GM23338 (cell line): ENCODE data around the gene ELP2. TPM values are rescaled to one million over a fixed set of nuclear protein-coding genes. Genes with fewer than 3 reads are reported as not detected.
A peak's percentile ranks its signal among the peaks of the same experiment; 100 is the strongest.

Source experiments
- ATAC-seq: fragments of 200-7000 bp; cut with Tn5 transposase; 3 replicates; pipeline ENCODE4 v1.9.1; 2020
- DNase-seq: peaks from one replicate; pipeline ENCODE4 v3.0.0-alpha.2; 2015; ENCODE audit warnings: low spot score
- H2AFZ ChIP-seq: fragments of 200-600 bp; sonication (generic); 2 replicates; pipeline ENCODE4 v1.8.0; 2016; ENCODE audit warnings: antibody characterized with exemption, mild to moderate bottlenecking, moderate library complexity
- H3F3A ChIP-seq: fragments of 200-600 bp; sonication (generic); replicated peaks from 2 replicates; pipeline ENCODE4 v1.8.0; 2017; ENCODE audit warnings: antibody characterized with exemption, mixed run types, low read depth
- H3K27ac ChIP-seq: fragments of 200-600 bp; sonication (generic); 2 replicates; pipeline ENCODE4 v1.6.1; 2016; ENCODE audit warnings: low read depth
- H3K27me3 ChIP-seq: fragments of 200-600 bp; sonication (generic); 2 replicates; pipeline ENCODE4 v1.8.0; 2016; ENCODE audit warnings: mild to moderate bottlenecking, mixed run types, moderate library complexity; ENCODE audit not compliant: insufficient read depth
- H3K36me3 ChIP-seq: fragments of 200-600 bp; sonication (generic); 2 replicates; pipeline ENCODE4 v1.8.0; 2016; ENCODE audit warnings: mild to moderate bottlenecking; ENCODE audit not compliant: insufficient read depth
- H3K4me1 ChIP-seq: fragments of 200-600 bp; sonication (generic); 2 replicates; pipeline ENCODE4 v1.8.0; 2016; ENCODE audit warnings: mild to moderate bottlenecking, moderate library complexity; ENCODE audit not compliant: insufficient read depth
- H3K4me2 ChIP-seq: fragments of 200-600 bp; sonication (generic); 2 replicates; pipeline ENCODE4 v1.7.1; 2017; ENCODE audit warnings: mixed run types
- H3K4me3 ChIP-seq: fragments of 200-600 bp; sonication (generic); 2 replicates; pipeline ENCODE4 v1.6.1; 2016; ENCODE audit warnings: mixed run types
- H3K79me2 ChIP-seq: fragments of 200-600 bp; sonication (generic); replicated peaks from 2 replicates; pipeline ENCODE4 v1.8.0; 2017; ENCODE audit warnings: mild to moderate bottlenecking; ENCODE audit not compliant: insufficient read depth
- H3K9me2 ChIP-seq: fragments of 200-600 bp; sonication (generic); 2 replicates; pipeline ENCODE4 v1.8.0; 2017; ENCODE audit not compliant: insufficient read depth
- H4K20me1 ChIP-seq: fragments of 200-600 bp; sonication (generic); replicated peaks from 2 replicates; pipeline ENCODE4 v1.8.0; 2017; ENCODE audit warnings: mild to moderate bottlenecking; ENCODE audit not compliant: insufficient read depth
- H3K27ac Mint-ChIP-seq: 2 replicates; pipeline ENCODE4 v1.8.0; 2020; ENCODE audit warnings: inconsistent platforms, mild to moderate bottlenecking, moderate library complexity, mixed read lengths
- H3K27me3 Mint-ChIP-seq: 3 replicates; pipeline ENCODE4 v1.8.0; 2022; ENCODE audit warnings: low read depth, mild to moderate bottlenecking, moderate library complexity, mixed read lengths, inconsistent platforms; ENCODE audit not compliant: insufficient read depth, poor library complexity
- H3K36me3 Mint-ChIP-seq: 3 replicates; pipeline ENCODE4 v1.8.0; 2021; ENCODE audit warnings: low read depth, mild to moderate bottlenecking, inconsistent platforms, moderate library complexity, mixed read lengths
- H3K4me1 Mint-ChIP-seq: 3 replicates; pipeline ENCODE4 v1.8.0; 2020; ENCODE audit warnings: mild to moderate bottlenecking, inconsistent platforms, mixed read lengths
- H3K4me3 Mint-ChIP-seq: 3 replicates; pipeline ENCODE4 v1.8.0; 2021; ENCODE audit warnings: moderate library complexity, mild to moderate bottlenecking, inconsistent platforms, mixed read lengths
- H3K9me3 Mint-ChIP-seq: 3 replicates; pipeline ENCODE4 v1.8.0; 2020; ENCODE audit warnings: moderate library complexity, mild to moderate bottlenecking, inconsistent platforms, mixed read lengths
- CREB1 ChIP-seq: fragments of 250-450 bp; sonication (Bioruptor Pico); IDR thresholded peaks from 2 replicates; pipeline ENCODE4 v1.5.0; 2020; ENCODE audit warnings: low read depth, mild to moderate bottlenecking, moderate library complexity
- EZH2 ChIP-seq: fragments of 200-600 bp; sonication (generic); IDR thresholded peaks from one replicate; pipeline ENCODE4 v1.8.0; 2017; ENCODE audit warnings: antibody characterized with exemption, mild to moderate bottlenecking, low read depth; ENCODE audit not compliant: unreplicated experiment
- EZH2phosphoT487 ChIP-seq: fragments of 200-600 bp; sonication (generic); IDR thresholded peaks from one replicate; pipeline ENCODE4 v1.8.1; 2018; ENCODE audit warnings: antibody characterized with exemption; ENCODE audit not compliant: unreplicated experiment
- JUNB ChIP-seq: IDR thresholded peaks from one replicate; pipeline ENCODE4 v1.6.1; 2016; ENCODE audit warnings: antibody characterized with exemption; ENCODE audit not compliant: unreplicated experiment
- NANOG ChIP-seq: IDR thresholded peaks from 2 replicates; pipeline ENCODE4 v1.6.1; 2016; ENCODE audit warnings: antibody characterized with exemption, borderline replicate concordance
- POLR2AphosphoS5 ChIP-seq: IDR thresholded peaks from 2 replicates; pipeline ENCODE4 v1.6.1; 2016; ENCODE audit warnings: antibody characterized with exemption, low read depth
- STAT1 ChIP-seq: IDR thresholded peaks from one replicate; pipeline ENCODE4 v1.6.1; 2016; ENCODE audit warnings: antibody characterized with exemption; ENCODE audit not compliant: unreplicated experiment
- ZNF114 ChIP-seq: fragments of 250-450 bp; sonication (Bioruptor Pico); IDR thresholded peaks from 2 replicates; pipeline ENCODE4 v1.5.0; 2020; ENCODE audit warnings: mild to moderate bottlenecking, moderate library complexity
- ZNF331 ChIP-seq: fragments of 250-450 bp; sonication (Bioruptor Pico); IDR thresholded peaks from 2 replicates; pipeline ENCODE4 v1.5.0; 2020; ENCODE audit warnings: low read depth, mild to moderate bottlenecking, moderate library complexity
- polyA plus RNA-seq: library from polyadenylated mRNA; unstranded; fragments of >200 nt; fragmentation: Nextera tagmentation; extraction: Ambion mirVana; gene quantifications from 2 replicates; pipeline ENCODE4 v1.2.1, GENCODE V29; 2016
- total RNA-seq: library from RNA; depleted of rRNA; stranded (reverse); fragments of >200 nt; shearing (Covaris generic); gene quantifications from 2 replicates; pipeline ENCODE4 v1.2.3, GENCODE V29; 2014
- TF ChIP-seq, protein P1 (sequence below), 2 experiments: fragments of 200-600 bp in 1 of 2; sonication (generic) in 1 of 2; conservative IDR thresholded peaks; 2 replicates each; pipeline versions ENCODE4 v1.5.1 to v1.6.1; 2016 to 2017; ENCODE audit warnings: antibody characterized with exemption in 2 of 2, low read depth in 2 of 2, mild to moderate bottlenecking in 2 of 2, moderate library complexity in 1 of 2
- TF ChIP-seq, protein P2 (sequence below): IDR thresholded peaks from 2 replicates; pipeline ENCODE4 v1.6.1; 2016; ENCODE audit warnings: antibody characterized with exemption

The ELP2 gene
- total and polyA plus RNA-seq, 2 experiments from 2014 or later: 119 to 135 TPM

DNA sequence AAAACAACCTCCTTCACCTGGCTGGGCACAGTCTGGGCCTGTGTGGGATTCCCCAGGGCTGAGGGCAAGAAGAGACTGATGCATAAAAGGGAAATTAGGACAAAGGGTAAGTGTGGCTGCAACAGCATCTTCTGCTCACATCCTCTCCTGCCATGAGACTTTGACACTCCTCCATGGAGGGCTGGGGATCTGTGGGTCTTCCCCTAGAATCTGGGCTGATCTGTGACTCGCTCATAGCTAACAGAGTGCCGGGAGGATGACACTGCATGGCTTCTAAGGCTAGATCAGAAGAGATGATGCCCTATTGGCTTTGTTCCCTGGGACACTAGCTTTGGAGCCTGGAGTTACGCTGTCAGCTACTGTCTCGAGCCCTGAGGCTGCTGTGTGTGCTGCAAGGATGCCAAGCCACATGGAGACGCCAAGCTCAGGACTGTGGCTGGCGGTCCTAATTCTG, 81.9 kb downstream of the ELP2 start (continued):
- no peak for TF ChIP-seq ZNF331 (CRISPR knock-in tag)
- TF ChIP-seq EZH2: no peak
- TF ChIP-seq ZNF114 (CRISPR knock-in tag): no peak

DNA sequence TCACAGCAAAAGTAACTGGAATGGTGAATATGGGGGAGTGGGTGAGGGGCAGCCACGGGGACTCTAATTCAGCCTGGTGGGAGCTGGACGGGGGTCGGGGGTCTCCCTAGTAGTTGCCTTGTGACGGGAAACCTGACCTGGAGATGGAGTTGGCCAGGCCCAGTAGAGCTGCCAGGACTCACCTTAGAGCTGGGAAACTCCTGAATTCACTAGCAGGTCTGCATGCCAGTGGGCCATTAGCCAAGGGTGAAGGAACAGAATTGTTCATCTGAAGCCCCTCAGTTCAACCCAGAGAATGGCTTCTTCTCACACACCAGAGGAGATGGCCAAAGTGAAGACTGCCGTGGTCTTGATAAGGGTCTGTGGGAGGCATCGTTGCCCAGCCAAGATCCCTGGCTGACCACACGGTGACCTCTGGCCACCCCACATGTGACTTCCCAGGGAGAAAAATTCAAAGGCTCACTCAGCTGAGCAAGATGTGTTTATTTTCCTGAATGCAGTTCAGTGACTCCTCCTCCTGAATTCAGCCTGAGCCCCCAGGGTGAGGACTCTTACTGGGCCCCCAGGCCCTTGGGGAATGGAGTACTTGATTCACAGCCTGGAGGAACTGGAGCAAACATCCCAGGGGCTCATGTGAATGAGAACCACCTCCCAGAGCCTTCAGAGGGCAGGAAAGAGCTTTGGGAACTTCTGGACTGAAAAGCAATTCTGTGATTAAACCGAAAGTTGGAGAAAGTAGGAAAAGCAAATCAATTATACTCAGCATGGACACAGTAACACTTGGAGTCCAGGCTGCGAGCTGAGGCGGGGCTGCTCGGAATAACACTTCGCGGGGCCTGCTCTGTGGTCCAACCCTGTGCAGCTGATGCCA, 82.8 kb downstream of the ELP2 start:
- Mint-ChIP-seq H3K4me3 (no peak overlapping the region), H3K4me1 (no peaks in the 10 kb centered on the region; the same call in 2 of the 3 replicates), H3K36me3 (peaks cover 37% of the 10 kb centered on the region), H3K27ac (no peak overlapping the region), H3K27me3 (peaks cover 8% of the 10 kb centered on the region), H3K9me3 (peaks cover 3% of the 10 kb centered on the region; the same call in 2 of the 3 replicates)
- Histone ChIP-seq H3K27me3 (no peaks in the 10 kb centered on the region), H2AFZ (no peak overlapping the region), H3K9me2 (no peaks in the 10 kb centered on the region), H3K4me1 (no peaks in the 10 kb centered on the region), H3K4me3 (no peak overlapping the region), H3K27ac (no peak overlapping the region), H4K20me1 (no peaks in the 10 kb centered on the region; the same call in 1 of the 2 replicates), H3F3A (no peaks in the 10 kb centered on the region), H3K4me2 (no peak overlapping the region), H3K79me2 (no peaks in the 10 kb centered on the region), H3K36me3 (peaks cover 4% of the 10 kb centered on the region; the same call in 1 of the 2 replicates)
- TF ChIP-seq POLR2AphosphoS5 (no peak), EZH2phosphoT487 (no peak)
- TF ChIP-seq, protein P1, sequence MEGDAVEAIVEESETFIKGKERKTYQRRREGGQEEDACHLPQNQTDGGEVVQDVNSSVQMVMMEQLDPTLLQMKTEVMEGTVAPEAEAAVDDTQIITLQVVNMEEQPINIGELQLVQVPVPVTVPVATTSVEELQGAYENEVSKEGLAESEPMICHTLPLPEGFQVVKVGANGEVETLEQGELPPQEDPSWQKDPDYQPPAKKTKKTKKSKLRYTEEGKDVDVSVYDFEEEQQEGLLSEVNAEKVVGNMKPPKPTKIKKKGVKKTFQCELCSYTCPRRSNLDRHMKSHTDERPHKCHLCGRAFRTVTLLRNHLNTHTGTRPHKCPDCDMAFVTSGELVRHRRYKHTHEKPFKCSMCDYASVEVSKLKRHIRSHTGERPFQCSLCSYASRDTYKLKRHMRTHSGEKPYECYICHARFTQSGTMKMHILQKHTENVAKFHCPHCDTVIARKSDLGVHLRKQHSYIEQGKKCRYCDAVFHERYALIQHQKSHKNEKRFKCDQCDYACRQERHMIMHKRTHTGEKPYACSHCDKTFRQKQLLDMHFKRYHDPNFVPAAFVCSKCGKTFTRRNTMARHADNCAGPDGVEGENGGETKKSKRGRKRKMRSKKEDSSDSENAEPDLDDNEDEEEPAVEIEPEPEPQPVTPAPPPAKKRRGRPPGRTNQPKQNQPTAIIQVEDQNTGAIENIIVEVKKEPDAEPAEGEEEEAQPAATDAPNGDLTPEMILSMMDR (conservative IDR thresholded peaks at IDR 0.05; ENCODE audit: low read depth in 2 of 2): peak in 1 of 2 experiments; percentile 24; a peak in 2 of 4 replicates
- ATAC-seq: peak; percentile 60
- DNase-seq: no peak

DNA sequence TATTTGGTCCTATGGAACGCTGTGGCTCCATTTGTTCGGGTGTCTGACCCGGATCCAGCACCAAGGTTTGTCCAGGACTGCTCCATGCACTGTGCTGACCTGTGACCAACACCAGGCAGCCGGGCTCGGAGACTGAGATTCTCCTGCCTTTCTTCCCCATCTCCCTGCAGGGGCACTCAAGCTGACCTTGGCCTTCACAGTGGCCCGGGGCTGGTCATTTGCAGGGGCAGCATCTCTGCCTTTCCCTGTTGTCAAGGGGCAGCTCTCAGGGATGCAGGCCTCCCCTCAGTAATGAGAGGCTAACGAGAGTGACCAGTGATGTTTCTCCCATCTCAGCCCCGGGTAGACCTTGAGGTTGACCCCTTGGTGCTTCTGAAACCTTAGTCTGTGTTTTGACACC, 85.1 kb downstream of the ELP2 start:
- no peak overlapping the region for H3K27ac Mint-ChIP-seq
- Histone ChIP-seq H4K20me1 (no peaks in the 10 kb centered on the region; the same call in 1 of the 2 replicates), H3K4me1 (no peaks in the 10 kb centered on the region), H3K36me3 (no peaks in the 10 kb centered on the region), H3K4me3 (no peak overlapping the region), H3K9me2 (no peaks in the 10 kb centered on the region), H3K79me2 (no peaks in the 10 kb centered on the region), H3F3A (no peaks in the 10 kb centered on the region), H3K27ac (no peak overlapping the region), H2AFZ (no peak overlapping the region), H3K27me3 (no peaks in the 10 kb centered on the region), H3K4me2 (no peak overlapping the region)
- no peak for TF ChIP-seq STAT1
- no peak for TF ChIP-seq JUNB
- TF ChIP-seq, protein P2, sequence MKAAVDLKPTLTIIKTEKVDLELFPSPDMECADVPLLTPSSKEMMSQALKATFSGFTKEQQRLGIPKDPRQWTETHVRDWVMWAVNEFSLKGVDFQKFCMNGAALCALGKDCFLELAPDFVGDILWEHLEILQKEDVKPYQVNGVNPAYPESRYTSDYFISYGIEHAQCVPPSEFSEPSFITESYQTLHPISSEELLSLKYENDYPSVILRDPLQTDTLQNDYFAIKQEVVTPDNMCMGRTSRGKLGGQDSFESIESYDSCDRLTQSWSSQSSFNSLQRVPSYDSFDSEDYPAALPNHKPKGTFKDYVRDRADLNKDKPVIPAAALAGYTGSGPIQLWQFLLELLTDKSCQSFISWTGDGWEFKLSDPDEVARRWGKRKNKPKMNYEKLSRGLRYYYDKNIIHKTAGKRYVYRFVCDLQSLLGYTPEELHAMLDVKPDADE: no peak
- TF ChIP-seq CREB1 (CRISPR knock-in tag): no peak
- no peak for TF ChIP-seq ZNF331 (CRISPR knock-in tag)
- TF ChIP-seq EZH2: no peak
- no peak for TF ChIP-seq NANOG
- ATAC-seq: no peak
- H3K4me1 Mint-ChIP-seq: no peaks in the 10 kb centered on the region; the same call in 2 of the 3 replicates
- H3K4me3 Mint-ChIP-seq: no peak overlapping the region
- H3K36me3 Mint-ChIP-seq: peaks cover 19% of the 10 kb centered on the region; the same call in 2 of the 3 replicates
- no peaks in the 10 kb centered on the region for H3K9me3 Mint-ChIP-seq
- no peak for DNase-seq
- H3K27me3 Mint-ChIP-seq: peaks cover 7% of the 10 kb centered on the region
